Omental fat pad (tissue), 4 donors: ENCODE results near the gene CAPN14. TPM values are rescaled to one million over a fixed set of nuclear protein-coding genes. Genes with fewer than 3 reads are reported as not detected.
A peak's percentile ranks its signal among the peaks of the same experiment; 100 is the strongest.
"Not testable (repeated sequence)": the region's sequence is repeated elsewhere in the genome, so short reads cannot be mapped to it uniquely, and the experiment has no call there.

ENCODE experiments used
- ATAC-seq: fragments of 150-250 bp; one replicate; pipeline ENCODE4 v1.9.1; 2016; ENCODE audit warnings: mild to moderate bottlenecking, moderate library complexity; ENCODE audit not compliant: low FRiP score
- DNase-seq: peaks from one replicate; pipeline ENCODE4 v3.0.0-alpha.2; 2019; ENCODE audit warnings: low spot score
- total RNA-seq, 4 donors: library from RNA; depleted of rRNA; stranded (reverse); fragments of >200 nt; gene quantifications; one replicate each; pipeline ENCODE4 v1.1.0, GENCODE V29; 2016
- TF ChIP-seq, protein P1 (sequence below), 3 donors: fragments of 450-650 bp; IDR thresholded peaks; one replicate each; pipeline ENCODE4 v1.5.1; 2016 to 2017; ENCODE audit warnings: antibody characterized with exemption in 3 of 3, mild to moderate bottlenecking in 3 of 3, moderate library complexity in 2 of 3

Gene CAPN14
- total RNA-seq, 4 donors from 2014 or later = 0.13 TPM; not detected in 3

DNA sequence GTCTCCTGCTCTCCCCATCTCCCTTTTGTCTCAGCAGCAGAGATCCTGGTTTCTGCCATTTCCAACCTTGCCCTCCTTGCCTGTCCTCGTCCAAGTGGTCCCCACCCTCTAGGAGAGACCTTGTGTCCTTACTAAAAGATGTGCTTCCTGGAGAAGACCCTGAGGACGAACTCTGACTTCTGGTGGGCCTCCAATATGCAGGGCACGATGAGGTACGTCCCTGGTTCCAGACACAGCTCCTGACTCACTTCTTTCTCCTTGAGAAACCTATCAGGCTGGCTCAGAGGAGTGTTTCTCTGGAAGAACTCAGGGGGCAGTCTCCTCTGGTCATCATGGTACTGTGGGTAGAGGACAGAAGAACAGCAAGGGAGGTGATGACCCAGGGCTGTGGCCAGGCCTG lies 28.2 kb downstream of the CAPN14 start:
- TF ChIP-seq, protein P1, sequence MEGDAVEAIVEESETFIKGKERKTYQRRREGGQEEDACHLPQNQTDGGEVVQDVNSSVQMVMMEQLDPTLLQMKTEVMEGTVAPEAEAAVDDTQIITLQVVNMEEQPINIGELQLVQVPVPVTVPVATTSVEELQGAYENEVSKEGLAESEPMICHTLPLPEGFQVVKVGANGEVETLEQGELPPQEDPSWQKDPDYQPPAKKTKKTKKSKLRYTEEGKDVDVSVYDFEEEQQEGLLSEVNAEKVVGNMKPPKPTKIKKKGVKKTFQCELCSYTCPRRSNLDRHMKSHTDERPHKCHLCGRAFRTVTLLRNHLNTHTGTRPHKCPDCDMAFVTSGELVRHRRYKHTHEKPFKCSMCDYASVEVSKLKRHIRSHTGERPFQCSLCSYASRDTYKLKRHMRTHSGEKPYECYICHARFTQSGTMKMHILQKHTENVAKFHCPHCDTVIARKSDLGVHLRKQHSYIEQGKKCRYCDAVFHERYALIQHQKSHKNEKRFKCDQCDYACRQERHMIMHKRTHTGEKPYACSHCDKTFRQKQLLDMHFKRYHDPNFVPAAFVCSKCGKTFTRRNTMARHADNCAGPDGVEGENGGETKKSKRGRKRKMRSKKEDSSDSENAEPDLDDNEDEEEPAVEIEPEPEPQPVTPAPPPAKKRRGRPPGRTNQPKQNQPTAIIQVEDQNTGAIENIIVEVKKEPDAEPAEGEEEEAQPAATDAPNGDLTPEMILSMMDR (IDR thresholded peaks at IDR 0.05) = no peak
- DNase-seq (no peak), ATAC-seq (no peak)

GRCh38 chr2:31188131-31188530 lies 29.2 kb downstream of the CAPN14 start:
- ATAC-seq = no peak
- no peak for DNase-seq
- TF ChIP-seq, protein P1 (IDR thresholded peaks at IDR 0.05) = no peak

GRCh38 chr2:31187166-31187565 lies 30.1 kb downstream of the CAPN14 start:
- ATAC-seq (no peak), DNase-seq (no peak)

GRCh38 chr2:31183973-31184372 lies 33.3 kb downstream of the CAPN14 start:
- ATAC-seq, DNase-seq: not testable (repeated sequence)

More at GRCh38 chr2:31187166-31187565, 30.1 kb downstream of the CAPN14 start:
- TF ChIP-seq, protein P1 (IDR thresholded peaks at IDR 0.05) = no peak

GRCh38 chr2:31176742-31177141 lies 40.6 kb downstream of the CAPN14 start:
- DNase-seq (no peak), ATAC-seq (no peak)

GRCh38 chr2:31171142-31171541 lies 46.2 kb downstream of the CAPN14 start:
- no peak for ATAC-seq
- TF ChIP-seq, protein P1 (IDR thresholded peaks at IDR 0.05) = no peak

More at GRCh38 chr2:31176742-31177141, 40.6 kb downstream of the CAPN14 start:
- TF ChIP-seq, protein P1 (IDR thresholded peaks at IDR 0.05) = no peak

DNA sequence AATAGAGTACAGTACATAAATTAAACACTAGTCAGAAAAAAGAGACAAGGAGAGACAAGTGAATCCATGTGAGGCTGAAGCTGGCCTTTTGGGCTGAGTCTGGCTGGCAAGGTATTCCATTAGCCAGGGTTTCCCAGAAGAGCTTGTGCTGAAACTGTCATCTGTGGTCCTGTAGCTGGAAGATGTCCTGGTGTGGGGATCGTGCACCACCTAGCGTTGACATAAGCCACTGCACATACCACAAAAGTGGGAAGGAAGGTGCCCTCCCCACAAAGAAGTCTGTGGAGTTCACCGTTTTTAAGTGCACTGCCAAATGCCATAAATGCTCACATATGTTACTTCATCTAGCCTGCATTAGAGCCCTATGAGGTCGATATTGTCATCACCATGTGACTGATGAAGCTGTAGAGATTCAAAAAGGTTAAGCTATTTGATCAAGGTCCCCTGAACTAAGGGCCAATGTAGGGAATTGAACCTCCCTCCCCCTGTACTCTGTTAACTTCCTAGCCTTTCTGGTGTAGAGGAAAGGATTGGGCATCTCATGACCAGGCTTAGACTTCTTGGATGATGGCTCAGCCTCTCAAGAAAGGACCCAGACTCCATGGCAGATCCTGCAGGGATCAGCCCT lies 47.1 kb downstream of the CAPN14 start:
- ATAC-seq = peak; percentile 87
- DNase-seq = no peak
- TF ChIP-seq, protein P1 (IDR thresholded peaks at IDR 0.05) = peak in 1 of 3 donors; percentile 26

More at GRCh38 chr2:31171142-31171541, 46.2 kb downstream of the CAPN14 start:
- DNase-seq = no peak
